Astrocyte of the hippocampus (primary cell): Measurements from ENCODE around the gene SMAD7.
"Not testable (repeated sequence)": the region's sequence is repeated elsewhere in the genome, so short reads cannot be mapped to it uniquely, and the experiment has no call there.

Experiments
- DNase-seq: peaks from one replicate; pipeline ENCODE4 v3.0.0; 2011; ENCODE audit warnings: low read depth, low spot score

The SMAD7 gene

DNA sequence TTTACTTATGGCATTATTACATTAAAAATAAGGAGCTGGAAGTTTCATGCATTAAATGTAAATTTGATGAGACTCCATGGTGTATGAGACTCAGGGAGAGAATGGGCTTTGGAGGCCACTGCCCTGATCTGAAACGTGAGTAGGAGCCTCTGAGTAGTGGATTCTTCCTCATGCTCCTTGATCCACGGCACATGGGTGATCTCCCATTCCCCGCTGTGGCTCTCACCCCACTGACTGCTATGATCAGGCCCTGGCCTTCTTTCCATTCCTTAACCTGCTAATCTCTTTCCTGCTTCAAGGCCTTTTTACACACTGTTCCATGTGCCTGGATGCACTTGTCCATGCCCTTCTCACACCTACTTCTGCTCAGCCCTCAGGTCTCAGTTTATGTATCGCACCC is 68.4 kb downstream of the SMAD7 start:
- DNase-seq = no peak

DNA sequence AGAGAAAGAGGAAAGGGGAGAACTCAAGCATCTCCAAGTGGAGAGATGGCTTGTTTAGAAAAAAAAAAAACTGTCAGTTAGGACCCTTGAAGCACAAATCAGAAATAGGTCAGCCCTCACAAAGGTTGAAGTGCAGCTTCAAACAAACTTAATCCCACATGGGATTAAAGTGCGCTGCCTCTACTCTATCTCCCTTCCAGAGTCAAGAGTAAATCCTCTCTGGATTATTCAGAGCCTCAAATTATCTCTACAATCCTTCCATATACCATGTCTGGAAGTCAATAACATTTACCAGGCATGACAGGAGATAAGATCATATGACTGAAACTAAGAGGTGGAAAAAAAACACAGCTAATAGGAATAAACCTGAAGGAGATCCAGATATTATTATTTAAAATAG is 69.8 kb downstream of the SMAD7 start:
- no peak for DNase-seq

DNA sequence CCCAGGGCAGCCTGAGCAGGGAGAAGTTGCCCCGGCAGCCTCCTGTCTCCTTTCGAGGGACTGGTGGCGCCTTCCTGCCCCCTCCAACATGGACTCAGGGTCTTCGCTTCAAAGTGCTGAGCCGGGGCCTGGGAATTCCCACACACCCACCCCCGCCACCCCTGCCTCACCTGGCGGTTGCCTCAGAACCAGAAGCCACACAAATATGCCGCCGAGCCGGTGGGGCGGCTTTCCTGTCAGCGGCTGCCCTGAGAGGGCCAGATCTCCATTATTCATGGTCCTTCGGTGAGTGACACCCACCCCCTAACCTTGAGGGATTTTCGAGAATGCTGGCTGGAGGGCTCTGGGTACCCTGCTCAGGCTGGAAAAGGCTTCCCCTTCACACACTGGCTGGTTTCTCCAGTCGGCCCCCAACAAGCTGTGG is 71.7 kb downstream of the SMAD7 start:
- no peak for DNase-seq

DNA sequence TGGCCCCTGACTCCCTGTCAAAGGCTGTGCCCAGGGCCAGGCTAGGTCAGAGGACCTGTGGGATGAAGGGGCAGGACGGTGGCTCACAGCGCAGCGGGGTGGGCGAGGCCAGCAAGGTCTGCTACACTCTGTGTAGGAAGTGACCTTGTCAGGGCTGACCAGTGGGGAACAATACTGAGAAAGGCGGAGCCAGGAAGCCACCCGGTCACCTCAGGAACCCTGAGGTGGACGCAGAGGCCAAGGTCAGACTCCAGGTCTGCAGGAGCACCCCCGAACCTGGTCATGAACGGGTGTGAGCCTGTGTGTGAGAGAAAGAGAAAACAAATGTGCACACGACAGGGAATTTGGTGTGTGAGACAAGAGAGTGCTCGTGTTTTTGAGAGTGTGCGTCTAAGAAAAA is 72.3 kb downstream of the SMAD7 start:
- no peak for DNase-seq

DNA sequence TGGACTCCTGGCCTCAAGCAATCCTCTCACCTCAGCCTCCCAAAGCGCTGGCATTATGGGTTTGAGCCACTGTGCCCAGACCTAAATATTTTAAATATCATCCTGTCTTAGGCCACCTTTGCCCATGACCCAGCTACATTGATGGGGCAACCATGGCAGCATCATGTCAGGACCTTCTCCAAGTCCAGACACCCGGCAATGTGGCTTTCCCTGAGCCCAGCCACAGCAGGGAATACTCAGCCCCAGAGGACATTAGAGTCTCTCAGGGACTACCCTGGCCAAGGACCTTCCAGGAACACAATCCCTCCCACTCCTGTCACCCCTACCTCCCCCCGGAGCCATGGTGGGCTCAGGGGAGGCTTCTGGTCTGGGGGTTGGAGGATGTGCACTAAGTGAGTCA is 72.8 kb downstream of the SMAD7 start:
- no peak for DNase-seq

- DNase-seq = no peak
Observed at GRCh38 chr18:48876590-48876989, 74.2 kb downstream of the SMAD7 start.

GRCh38 chr18:48875942-48876511 is 74.7 kb downstream of the SMAD7 start:
- no peak for DNase-seq

DNA sequence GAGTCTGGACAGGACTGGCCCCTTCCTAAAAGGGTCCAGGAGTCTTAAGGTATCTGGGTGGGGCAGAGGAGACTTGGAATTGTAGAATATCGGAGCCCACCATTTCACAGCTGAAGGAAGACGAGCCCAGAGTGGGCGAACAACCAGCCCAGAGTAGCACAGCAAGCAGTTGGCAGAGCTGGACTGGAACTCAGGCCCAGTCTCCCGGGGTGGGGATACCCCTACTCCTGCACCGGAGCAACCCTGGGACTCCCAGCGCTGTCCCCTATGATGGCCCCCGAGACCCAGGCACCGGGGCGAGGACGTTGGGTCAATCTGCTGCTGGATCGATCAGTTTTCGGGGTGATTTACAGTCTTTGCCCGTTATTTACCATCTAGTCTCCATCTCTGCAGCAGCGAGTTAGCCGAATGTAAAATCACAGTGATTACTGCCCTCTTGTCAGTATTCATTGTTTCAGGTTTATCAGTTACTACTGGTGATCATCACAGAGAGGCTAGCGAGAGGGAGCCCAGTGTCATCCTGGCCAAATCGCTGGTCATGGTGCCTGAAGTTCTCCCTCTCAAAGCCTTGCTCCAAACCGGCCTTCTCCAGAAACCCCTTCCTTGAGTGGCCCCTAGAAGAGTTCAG is 75.3 kb downstream of the SMAD7 start:
- no peak for DNase-seq

DNA sequence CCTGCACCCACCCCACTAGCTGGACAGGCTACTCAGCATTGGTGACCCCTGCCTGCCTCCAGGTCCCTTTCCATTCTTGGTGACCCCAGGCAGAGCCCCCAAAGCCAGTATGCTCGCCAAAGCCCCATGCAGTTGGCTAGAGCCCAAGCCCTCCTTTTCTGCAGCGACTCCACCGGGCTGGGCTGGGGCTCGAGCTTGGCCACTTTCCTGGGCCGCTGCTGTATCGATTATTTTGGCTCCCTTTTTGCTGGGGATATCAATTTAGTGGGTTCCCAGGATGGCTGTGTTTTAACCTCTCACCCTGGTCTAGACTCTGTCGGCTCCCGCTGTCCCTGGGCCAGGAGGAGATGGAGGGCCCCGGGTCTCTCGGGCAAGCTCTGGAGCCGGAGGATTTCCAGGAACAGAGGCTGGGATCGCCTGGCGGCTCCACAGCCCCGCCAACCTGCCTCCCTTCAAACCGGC is 76.0 kb downstream of the SMAD7 start:
- DNase-seq = no peak

DNA sequence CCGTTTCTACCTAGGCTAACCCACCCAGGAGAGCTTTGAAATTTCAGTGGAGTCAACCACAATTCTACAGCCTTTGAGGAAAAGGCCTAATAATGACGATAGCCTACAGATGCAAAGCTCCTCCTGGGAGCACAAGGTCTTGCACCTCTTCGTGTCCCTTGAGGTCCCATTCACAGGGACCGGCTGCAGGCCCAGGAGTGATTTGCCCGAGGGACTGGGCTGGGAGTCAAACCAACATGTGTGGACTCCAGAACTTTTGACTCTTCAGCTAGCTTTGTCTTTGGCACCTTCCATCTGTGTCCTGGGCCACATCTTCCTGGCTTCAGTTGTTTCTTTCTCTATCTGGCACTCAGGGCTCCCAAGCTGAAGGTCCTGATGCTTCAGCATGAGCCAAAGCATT is 76.5 kb downstream of the SMAD7 start:
- DNase-seq = no peak

DNA sequence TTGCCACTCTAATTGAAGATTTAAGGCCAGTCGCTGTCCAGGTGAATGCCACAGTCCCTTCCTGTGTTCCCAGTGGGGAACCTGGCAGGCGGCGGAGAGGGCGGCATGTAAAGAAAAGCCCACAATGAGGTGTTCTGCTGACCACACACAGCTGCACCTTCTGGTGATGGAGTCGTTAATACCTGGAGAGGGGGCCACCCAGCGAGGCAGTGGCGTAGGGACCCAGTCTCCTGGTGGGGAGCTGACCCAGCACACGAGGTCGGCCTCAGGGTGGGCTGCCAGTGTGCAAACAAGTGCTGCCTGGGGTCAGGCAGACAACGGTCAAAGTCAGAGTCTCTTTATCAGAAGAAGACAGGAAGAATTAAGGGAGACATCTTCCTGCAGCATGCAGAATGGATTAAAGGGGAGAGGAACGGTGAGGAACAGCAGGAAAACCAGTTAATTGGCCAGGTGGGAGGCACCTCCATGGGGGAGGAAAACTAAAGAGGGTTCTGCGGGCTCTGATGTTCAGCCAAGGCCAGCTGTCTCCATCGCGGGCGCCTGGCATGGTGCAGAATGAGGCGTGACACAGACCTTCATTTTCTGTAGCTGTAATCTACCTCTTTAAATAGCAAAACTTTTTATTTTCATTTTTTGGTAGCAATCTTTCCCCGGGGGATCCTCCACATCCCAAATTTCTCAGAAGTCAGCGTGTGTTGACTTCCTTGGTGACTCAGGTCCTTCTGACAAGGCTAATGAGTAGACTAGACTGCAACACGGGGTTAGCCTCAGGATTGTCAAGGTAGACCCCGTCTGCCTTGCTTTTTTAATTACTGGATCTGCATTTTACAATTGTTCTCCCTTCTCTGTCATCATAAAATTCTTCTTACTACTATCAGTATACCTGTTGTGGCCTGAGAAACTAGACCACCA is 78.3 kb downstream of the SMAD7 start:
- no peak for DNase-seq

DNA sequence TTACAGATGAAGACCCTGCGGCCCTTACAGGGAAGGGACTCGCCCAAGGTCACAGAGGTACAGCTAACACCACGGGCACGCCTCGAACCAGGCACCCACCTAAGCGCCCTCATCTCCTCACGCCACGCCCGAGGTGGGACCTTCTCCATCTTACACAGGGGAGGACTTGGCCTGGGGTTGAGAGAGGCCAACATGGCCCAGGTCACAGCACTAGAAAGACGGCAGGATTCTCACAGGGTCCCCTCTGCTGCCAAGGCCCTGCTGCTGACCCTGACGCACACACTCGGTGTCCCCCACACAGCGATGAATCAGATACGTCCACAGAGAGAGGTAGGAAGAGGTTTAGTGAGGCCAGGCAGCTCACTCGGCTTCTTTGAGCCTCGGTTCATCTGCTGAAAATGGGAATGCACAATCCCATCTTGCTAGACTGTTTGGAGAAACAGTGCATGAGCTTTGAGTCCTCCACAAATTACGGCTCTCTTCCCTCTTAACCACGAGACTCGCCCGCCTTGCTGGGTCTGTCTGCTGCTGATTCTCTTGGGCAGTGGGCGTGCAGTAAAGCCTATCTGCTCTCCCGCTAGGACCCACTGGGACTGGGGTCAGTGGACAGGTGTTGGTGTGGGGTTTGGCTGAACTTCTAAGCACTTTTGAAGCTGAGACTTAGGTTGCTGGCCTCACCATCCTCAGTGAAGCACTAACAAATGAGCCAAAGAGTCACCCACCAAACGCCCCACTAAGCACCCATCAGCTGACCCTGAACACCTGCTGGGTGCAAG is 79.2 kb downstream of the SMAD7 start:
- no peak for DNase-seq

- DNase-seq = not testable (repeated sequence)
Observed at GRCh38 chr18:48870926-48871325, 79.8 kb downstream of the SMAD7 start.
